CD4-positive, alpha-beta T cell treated with Interleukin-12 subunit alpha and Interleukin-12 subunit beta, for 1 hour (primary cell): ENCODE results near the gene PHC2.
"Not testable (repeated sequence)": the region's sequence is repeated elsewhere in the genome, so short reads cannot be mapped to it uniquely, and the experiment has no call there.

Experiments used
- DNase-seq: peaks from one replicate; pipeline ENCODE4 v3.0.0-alpha.2; 2020

Gene PHC2

DNA sequence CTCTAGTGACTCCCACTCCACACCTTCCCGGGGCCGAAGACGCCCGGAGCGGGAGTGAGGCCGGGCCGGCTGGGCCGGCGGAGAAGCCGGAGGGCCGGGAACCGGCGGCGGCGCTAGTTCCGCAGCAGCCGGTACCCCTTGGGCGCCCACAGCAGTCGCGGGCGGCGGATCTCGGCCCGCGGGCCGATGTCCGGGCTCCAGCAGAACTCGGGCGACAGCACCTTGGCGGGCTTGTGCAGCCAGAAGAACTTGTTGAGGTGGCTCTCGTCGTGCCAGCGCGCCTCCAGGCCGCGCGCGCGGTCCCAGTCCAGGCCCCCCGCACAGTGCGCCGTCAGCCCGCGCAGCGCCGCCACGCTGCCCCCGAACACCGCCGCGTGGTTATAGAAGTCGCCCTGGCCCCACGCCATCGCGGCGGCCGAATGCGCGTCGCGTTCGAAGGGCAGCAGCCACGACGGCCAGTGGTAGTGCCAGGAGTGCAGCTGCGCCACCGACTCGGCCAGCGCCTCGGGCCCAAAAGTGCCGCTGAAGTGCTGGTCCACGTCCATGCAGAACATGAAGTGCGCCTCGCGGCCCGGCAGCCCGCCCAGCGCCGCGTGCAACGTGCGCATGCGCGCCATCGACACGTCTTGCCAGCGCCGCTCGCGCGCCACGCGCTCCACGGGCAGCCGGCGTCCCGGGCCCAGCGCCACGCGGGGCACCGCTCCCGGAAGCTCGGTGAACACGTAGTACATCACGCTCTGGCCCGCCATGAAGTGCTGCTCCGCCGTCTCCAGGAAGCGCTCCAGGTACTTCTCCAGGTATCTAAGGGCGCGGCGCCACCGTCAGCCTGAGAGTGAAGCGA, 124.0 kb downstream of the PHC2 start:
- no peak for DNase-seq

DNA sequence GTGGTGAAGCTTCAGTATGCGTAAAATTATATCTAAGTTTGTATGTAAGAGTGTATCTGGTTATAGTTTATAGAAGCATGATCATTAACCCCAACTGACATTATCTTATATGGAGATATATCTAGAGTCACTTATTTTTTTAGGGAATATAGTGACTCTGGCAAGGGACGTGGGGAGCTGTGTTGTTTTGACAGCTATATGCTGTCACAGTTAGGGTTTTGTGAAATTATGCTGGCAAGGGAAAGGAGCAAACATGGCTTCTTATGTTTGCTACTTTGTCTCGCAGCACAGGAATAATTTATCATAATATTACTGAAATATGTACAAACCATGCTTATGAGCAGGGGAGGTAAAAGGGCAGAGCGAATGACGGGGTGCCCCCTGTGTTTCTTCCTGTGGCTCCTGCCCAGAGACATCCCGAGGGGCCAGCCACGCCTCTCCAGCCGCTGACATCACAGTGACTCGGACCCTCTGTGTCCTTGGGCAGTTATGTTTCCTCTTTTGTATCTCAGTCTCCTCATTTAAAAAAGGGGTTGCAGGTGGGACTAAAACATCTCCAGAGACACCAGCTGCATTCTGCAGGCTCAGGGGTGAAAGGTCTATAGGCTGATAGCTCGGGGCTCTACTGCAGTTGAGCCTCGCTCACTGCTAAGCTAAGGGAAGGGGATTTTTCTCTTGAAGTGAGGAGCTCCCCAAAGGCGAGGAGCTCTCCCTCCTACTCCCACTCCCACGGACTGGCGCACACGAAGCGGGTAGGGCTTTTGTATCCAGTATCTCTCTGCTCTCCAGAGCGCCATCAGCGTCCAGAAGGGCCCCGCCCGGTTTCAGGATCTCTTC, 124.9 kb downstream of the PHC2 start:
- DNase-seq, result no peak

- no peak for DNase-seq
Observed at GRCh38 chr1:33305016-33305415, 125.9 kb downstream of the PHC2 start.

GRCh38 chr1:33302325-33302724, 128.6 kb downstream of the PHC2 start:
- DNase-seq, result peak; percentile 14

DNA sequence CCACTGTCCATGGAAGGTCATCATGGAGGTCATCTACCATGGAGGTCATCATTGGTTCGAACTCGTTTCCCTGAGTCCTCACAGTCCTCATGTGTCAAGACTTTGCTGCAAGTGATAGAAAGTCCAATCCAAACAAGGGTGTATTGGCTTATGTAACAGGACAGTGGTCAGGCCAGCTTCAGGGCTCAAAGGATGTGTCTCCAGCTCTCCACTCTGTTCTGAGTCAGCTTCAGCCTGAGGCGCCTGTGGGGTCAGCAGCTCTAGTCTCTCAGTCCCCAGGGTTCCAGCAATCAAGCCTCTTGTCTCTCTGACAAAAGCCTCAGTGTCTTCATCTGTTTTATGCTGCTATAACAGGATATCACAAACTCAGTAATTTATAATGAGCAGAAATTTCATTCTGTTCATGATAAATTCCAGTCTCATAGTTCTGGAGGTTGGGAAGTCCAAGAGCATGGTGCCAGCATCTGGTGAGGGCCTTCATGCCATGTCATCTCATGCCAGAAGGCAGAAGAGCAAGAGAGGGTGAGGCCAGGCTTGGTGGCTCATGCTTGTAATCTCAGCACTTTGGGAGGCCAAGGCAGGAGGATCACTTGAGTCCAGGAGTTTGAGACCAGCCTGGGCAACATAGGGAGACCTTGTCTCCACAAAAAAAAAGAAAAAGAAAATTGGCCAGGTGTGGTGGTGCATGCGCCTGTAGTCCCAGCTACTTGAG, 129.5 kb downstream of the PHC2 start:
- no peak for DNase-seq

DNA sequence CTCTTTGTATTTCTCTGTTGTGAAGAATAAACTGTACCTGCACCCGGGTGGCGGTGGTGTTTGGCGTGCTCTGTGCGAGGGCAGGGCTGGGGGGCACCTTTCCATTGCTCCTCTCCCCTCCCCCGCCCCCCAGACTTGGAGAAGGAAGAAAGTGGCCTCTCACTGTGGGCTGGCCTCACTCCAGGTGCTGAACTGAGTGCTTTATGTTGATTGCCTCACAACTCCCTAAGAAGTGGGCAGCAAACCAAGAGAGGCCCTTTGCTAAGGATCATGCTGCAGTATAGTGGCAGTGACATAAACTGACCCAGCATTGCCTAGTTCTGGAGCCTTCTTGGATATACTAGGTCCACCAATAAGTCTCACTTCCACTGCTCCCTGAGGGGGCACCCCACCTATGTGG, 130.2 kb downstream of the PHC2 start:
- DNase-seq, result no peak

- DNase-seq, result no peak
Observed at GRCh38 chr1:33299461-33300155, 131.3 kb downstream of the PHC2 start.

DNA sequence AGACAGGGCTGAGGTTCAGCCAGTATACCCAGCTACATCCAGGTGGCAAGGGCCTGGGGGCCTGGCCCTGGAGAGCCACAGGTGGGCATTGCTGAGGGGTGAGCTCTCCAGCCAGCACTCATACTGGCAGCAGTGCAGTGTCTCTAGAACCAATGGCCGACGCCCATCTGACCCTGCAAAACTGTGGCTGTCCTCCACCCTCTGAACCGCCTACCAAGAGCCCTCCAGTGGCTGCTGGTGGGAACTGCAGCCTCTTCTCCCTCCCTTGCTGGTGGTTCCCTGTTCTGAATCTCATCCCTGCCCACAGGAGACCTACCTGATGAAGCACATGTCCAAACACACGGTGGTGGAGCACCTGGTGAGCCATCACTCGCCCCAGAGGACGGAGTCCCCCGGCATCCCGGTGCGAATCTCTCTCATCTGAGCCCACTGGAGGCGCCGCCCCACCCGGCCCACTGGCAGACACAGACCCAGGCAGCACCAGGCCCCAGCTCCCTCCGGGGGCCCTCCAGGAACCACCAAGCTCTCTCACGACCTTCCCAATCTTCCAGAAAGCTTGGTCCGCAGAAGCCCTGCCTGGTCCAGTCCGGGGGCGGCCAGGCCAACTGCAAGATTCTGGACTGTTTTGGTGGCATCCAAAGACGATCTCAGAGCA, 132.1 kb downstream of the PHC2 start:
- DNase-seq, result peak; percentile 61

GRCh38 chr1:33297911-33298622, 132.8 kb downstream of the PHC2 start:
- DNase-seq, result no peak

DNA sequence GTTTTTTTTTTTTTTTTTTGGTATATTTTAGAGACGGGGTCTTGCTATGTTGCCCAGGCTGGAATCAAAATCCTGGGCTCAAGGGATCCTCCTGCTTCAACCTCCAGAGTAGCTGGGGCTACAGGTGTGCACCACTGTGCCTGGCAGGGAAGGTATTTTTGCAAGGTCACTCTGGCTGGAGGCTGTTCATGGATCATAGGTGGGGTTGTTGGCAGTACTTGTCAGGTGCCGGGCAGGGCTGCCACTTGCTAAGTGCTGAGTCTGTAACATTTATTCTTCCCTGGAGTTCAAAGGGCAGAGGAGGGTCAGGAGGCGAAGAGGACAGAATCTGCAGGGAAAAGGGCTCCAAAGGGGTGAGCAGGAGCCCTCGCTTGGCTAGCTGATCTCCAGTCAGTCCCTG, 134.1 kb downstream of the PHC2 start:
- no peak for DNase-seq

- no peak for DNase-seq
Observed at GRCh38 chr1:33296082-33296458, 134.8 kb downstream of the PHC2 start.

DNA sequence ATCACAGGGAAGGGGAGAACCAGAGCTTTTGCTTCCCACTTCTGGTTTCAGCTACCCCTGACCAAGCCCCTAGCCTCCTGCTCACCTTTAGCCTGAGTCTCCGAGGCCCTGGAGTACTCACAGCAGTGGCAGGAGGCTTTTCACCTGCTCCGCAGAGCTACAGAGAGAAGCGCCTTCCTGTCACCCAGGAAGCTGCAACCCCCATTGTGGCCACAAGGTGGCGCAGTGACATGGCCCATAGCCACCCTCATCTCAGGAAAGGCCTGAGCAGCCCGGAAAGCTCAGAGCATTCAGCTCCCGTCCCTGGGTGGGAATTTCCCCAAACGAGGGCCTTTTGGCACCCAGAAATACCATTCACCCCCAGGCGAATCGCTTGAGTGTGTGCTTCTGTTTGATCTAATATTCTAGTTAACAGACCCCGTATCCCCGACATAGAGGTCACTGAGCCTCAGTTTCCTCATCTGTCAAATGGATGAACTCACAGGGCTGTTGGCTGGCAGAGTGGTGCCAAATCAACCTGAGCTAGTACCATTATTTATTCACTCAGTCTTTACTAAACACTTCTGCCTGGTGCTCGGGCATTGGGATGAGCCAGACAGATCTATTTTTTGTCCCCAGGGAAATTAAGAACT, 135.3 kb downstream of the PHC2 start:
- peak; percentile 86 for DNase-seq

DNA sequence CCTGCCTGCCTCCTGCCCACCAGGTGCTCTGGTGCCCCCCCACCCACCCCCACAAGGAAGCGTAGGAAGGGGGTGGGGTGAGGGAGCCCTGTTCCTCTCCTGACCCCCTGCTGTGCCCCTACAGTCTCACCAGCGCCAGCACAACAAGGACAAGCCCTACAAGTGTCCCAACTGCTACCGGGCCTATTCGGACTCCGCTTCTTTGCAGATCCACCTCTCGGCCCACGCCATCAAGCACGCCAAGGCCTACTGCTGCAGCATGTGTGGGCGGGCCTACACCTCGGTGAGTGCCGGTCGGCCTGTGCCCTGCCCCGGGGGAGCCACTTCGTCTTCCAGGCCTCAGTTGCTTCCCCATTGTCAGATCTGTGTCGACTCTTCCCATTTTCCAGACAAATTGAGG, 135.9 kb downstream of the PHC2 start:
- DNase-seq, result no peak

- DNase-seq, result no peak
Observed at GRCh38 chr1:33294071-33295010, 136.6 kb downstream of the PHC2 start.

GRCh38 chr1:33292726-33293340, 138.1 kb downstream of the PHC2 start:
- DNase-seq, result no peak

DNA sequence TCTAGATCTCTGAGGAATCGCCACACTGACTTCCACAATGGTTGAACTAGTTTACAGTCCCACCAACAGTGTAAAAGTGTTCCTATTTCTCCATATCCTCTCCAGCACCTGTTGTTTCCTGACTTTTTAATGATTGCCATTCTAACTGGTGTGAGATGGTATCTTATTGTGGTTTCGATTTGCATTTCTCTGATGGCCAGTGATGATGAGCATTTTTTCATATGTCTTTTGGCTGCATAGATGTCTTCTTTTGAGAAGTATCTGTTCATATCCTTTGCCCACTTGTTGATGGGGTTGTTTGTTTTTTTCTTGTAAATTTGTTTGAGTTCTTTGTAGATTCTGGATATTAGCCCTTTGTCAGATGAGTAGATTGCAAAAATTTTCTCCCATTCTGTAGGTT, 140.3 kb downstream of the PHC2 start:
- not testable (repeated sequence) for DNase-seq

GRCh38 chr1:33289858-33290154, 141.1 kb downstream of the PHC2 start:
- no peak for DNase-seq

DNA sequence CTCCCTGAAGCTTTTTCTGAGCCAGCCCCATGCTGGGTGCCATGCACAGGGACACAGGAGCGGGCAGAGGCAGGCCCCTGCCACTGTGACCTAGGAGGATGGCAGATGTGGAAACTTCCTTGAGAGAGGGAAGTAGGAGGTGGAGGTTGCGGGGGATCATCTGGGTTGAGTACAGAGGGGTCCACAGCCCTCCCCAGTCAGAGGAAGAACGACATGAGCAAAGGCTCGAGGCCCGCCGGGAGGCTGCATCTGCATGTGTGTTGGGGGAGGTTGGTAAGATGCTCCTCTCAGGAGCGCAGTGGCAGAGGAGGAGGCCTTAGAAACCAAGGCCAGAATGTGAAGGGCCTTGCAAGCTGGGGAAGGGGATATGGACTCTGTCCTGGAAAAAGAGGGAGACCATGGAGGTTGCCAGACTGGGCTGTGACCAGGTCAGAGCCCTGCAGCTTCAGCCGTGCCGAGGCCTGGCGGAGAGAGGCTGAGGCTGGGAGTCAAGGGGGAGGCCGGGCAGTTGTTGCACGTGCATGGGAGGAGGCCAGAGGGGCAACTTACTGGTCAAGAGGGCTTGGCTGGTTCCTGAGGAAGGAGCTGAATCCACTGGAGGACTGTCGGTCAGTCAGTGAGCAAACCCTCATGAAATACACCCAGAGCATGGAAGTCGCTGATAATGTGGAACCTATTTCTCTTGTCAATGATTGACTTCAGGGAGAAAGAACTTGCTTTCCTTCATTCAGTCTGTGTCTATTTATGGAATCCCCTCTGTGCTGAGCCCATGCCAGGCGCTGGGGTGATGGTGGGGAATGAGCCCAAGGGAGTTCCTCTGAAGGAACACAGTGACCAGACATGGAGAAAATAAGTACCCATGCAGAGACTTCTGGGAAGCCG, 141.7 kb downstream of the PHC2 start:
- DNase-seq, result no peak

DNA sequence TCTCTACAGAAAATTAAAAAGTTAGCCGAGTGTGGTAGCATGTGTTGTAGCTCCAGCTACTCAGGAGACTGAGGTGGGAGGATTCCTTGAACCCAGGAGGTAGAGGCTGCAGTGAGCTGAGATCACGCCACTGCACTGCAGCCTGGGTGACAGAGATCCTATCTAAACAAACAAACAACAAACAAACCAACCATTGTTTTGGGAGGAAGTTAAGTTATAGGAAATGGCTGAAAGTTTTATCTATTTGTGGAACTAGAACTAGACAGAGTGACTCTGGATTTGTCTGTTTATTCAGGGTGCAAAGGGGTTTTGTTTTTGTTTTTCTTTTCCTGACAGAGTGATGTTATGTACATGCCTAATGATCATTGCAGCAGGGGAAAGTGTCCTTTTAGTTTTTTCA, 143.6 kb downstream of the PHC2 start:
- no peak for DNase-seq
